H1 (cell line): ENCODE results near the gene TRAPPC5. TPM values are rescaled to one million over a fixed set of nuclear protein-coding genes. Genes with fewer than 3 reads are reported as not detected.

ENCODE experiments used
- CTCF ChIA-PET: fragments of 300-600 bp; sonication (Branson Sonifier 250); formaldehyde crosslinking; loops from one replicate; lab custom pipeline; 2021; ENCODE audit not compliant: partially characterized antibody; lab: Charles Lee
- POLR2A ChIA-PET: fragments of 300-600 bp; sonication (Branson Sonifier 250); formaldehyde crosslinking; loops from one replicate; lab custom pipeline; 2021; ENCODE audit warnings: inconsistent platforms; ENCODE audit not compliant: partially characterized antibody; lab: Charles Lee
- DNase-seq, 2 experiments: peaks; one replicate each; pipeline versions ENCODE4 v3.0.0 to v3.0.0-alpha.2; 2010 to 2022; ENCODE audit warnings: low spot score in 2 of 2, low read depth in 1 of 2, mixed read lengths in 1 of 2
- FAIRE-seq: peaks from 2 replicates; lab custom pipeline; 2011; peaks lifted over from hg19 to GRCh38; lab: Jason Lieb, UNC
- H2AFZ ChIP-seq: 2 replicates; pipeline ENCODE4 v1.8.1; 2012; ENCODE audit warnings: low read length, inconsistent platforms
- H2AK5ac ChIP-seq: 2 replicates; pipeline ENCODE4 v1.6.1; 2013; ENCODE audit warnings: low read depth, low read length
- H2BK120ac ChIP-seq: replicated peaks from 2 replicates; pipeline ENCODE3; 2013; ENCODE audit warnings: low read depth, low read length, inconsistent platforms
- H2BK12ac ChIP-seq: 2 replicates; pipeline ENCODE4 v1.6.1; 2013; ENCODE audit warnings: low read depth, low read length
- H2BK15ac ChIP-seq: 2 replicates; pipeline ENCODE4 v1.6.1; 2013; ENCODE audit warnings: low read length
- H2BK20ac ChIP-seq: 2 replicates; pipeline ENCODE4 v1.6.1; 2013; ENCODE audit warnings: low read length
- H2BK5ac ChIP-seq: 2 replicates; pipeline ENCODE4 v1.6.1; 2013; ENCODE audit warnings: low read depth, low read length
- H3K14ac ChIP-seq: 2 replicates; pipeline ENCODE4 v1.6.1; 2013; ENCODE audit warnings: inconsistent platforms; ENCODE audit not compliant: insufficient read length
- H3K18ac ChIP-seq: 2 replicates; pipeline ENCODE4 v1.6.1; 2013; ENCODE audit warnings: low read length; ENCODE audit errors: extremely low read depth
- H3K23ac ChIP-seq: 2 replicates; pipeline ENCODE4 v1.6.1; 2013; ENCODE audit warnings: inconsistent platforms; ENCODE audit not compliant: insufficient read length
- H3K23me2 ChIP-seq: 2 replicates; pipeline ENCODE4 v1.6.1; 2013; ENCODE audit warnings: low read depth, low read length
- H3K27ac ChIP-seq: 2 replicates; pipeline ENCODE4 v1.6.1; 2011; ENCODE audit warnings: low read depth, low read length, inconsistent platforms
- H3K27me3 ChIP-seq, 4 experiments: replicated peaks in 1 of 4; 1 replicate in 1 of 4; 2 replicates in 3 of 4; pipeline versions ENCODE4 v1.6.1 to v1.8.1; 2011 to 2013; ENCODE audit warnings: low read length in 3 of 4, mild to moderate bottlenecking in 3 of 4, inconsistent platforms in 2 of 4, mixed read lengths in 2 of 4, moderate library complexity in 1 of 4; ENCODE audit not compliant: control insufficient read depth in 3 of 4, insufficient read depth in 3 of 4; ENCODE audit errors: extremely low read depth in 1 of 4
- H3K36me3 ChIP-seq, 4 experiments: 2 replicates each; pipeline versions ENCODE4 v1.6.1 to v1.8.1; 2011 to 2013; ENCODE audit warnings: mild to moderate bottlenecking in 4 of 4, low read length in 3 of 4, moderate library complexity in 2 of 4, control low read depth in 1 of 4, inconsistent platforms in 1 of 4; ENCODE audit not compliant: insufficient read depth in 4 of 4, control insufficient read depth in 2 of 4
- H3K4ac ChIP-seq: replicated peaks from 2 replicates; pipeline ENCODE3; 2013; ENCODE audit warnings: low read length, low read depth, mixed read lengths, inconsistent platforms; ENCODE audit not compliant: insufficient read length
- H3K4me1 ChIP-seq, 4 experiments: replicated peaks in 1 of 4; 1 replicate in 1 of 4; 2 replicates in 3 of 4; pipeline versions ENCODE4 v1.6.1 to v1.8.1; 2011 to 2013; ENCODE audit warnings: low read length in 3 of 4, inconsistent platforms in 2 of 4, mixed read lengths in 1 of 4; ENCODE audit not compliant: insufficient read depth in 4 of 4, control insufficient read depth in 3 of 4
- H3K4me2 ChIP-seq, 2 experiments: 2 replicates each; pipeline versions ENCODE4 v1.6.1 to v1.8.1; 2011 to 2013; ENCODE audit warnings: low read depth in 2 of 2, low read length in 2 of 2, control low read depth in 1 of 2, inconsistent platforms in 1 of 2, mild to moderate bottlenecking in 1 of 2; ENCODE audit not compliant: insufficient read depth in 1 of 2
- H3K4me3 ChIP-seq, 4 experiments: fragments of 200-600, 300-600 bp in 1 of 4; sonication (generic), shearing (Covaris generic), sonication (Bioruptor Twin) in 1 of 4; 2 replicates each; pipeline versions ENCODE4 v1.5.1 to v1.8.1; 2011 to 2016; ENCODE audit warnings: low read length in 4 of 4, low read depth in 3 of 4, control low read depth in 2 of 4, inconsistent platforms in 2 of 4, mild to moderate bottlenecking in 2 of 4, mixed read lengths in 1 of 4, moderate library complexity in 1 of 4; ENCODE audit not compliant: insufficient read depth in 2 of 4; ENCODE audit errors: extremely low read depth in 1 of 4
- H3K56ac ChIP-seq: replicated peaks from 2 replicates; pipeline ENCODE3; 2013; ENCODE audit warnings: low read depth, mild to moderate bottlenecking, mixed read lengths, low read length, inconsistent platforms; ENCODE audit not compliant: insufficient read length
- H3K79me1 ChIP-seq: 2 replicates; pipeline ENCODE4 v1.6.1; 2013; ENCODE audit warnings: low read depth, low read length, control low read depth
- H3K79me2 ChIP-seq, 2 experiments: 2 replicates each; pipeline versions ENCODE4 v1.6.1 to v1.8.1; 2012 to 2013; ENCODE audit warnings: low read length in 2 of 2, mild to moderate bottlenecking in 2 of 2, inconsistent platforms in 1 of 2; ENCODE audit not compliant: insufficient read depth in 2 of 2, control insufficient read depth in 1 of 2
- H3K9ac ChIP-seq, 4 experiments: replicated peaks in 1 of 4; 1 replicate in 1 of 4; 2 replicates in 3 of 4; pipeline versions ENCODE4 v1.6.1 to v1.8.1; 2011 to 2013; ENCODE audit warnings: low read depth in 3 of 4, low read length in 3 of 4, control low read depth in 2 of 4, mild to moderate bottlenecking in 2 of 4, moderate library complexity in 2 of 4, inconsistent platforms in 1 of 4; ENCODE audit errors: extremely low read depth in 1 of 4
- H3K9me3 ChIP-seq, 2 experiments: 2 replicates each; pipeline versions ENCODE4 v1.6.1 to v1.8.1; 2012 to 2013; ENCODE audit warnings: mild to moderate bottlenecking in 2 of 2, moderate library complexity in 2 of 2, control low read depth in 1 of 2, inconsistent platforms in 1 of 2, low read depth in 1 of 2, low read length in 1 of 2, mixed read lengths in 1 of 2; ENCODE audit not compliant: insufficient read depth in 2 of 2
- H4K20me1 ChIP-seq, 2 experiments: replicated peaks in 1 of 2; 2 replicates each; pipeline versions ENCODE3 to v1.8.1; 2011 to 2013; ENCODE audit warnings: inconsistent platforms in 2 of 2, low read length in 2 of 2, mild to moderate bottlenecking in 1 of 2; ENCODE audit not compliant: insufficient read depth in 2 of 2, control insufficient read depth in 1 of 2
- H4K5ac ChIP-seq: 2 replicates; pipeline ENCODE4 v1.6.1; 2013; ENCODE audit warnings: low read length, low read depth, mixed read lengths, inconsistent platforms; ENCODE audit not compliant: insufficient read length
- H4K8ac ChIP-seq: 2 replicates; pipeline ENCODE4 v1.8.0; 2013; ENCODE audit warnings: mild to moderate bottlenecking, moderate library complexity, low read length, inconsistent platforms; ENCODE audit not compliant: insufficient read depth; ENCODE audit errors: extremely low read depth
- H4K91ac ChIP-seq: replicated peaks from 2 replicates; pipeline ENCODE3; 2013; ENCODE audit warnings: low read length, mixed read lengths, inconsistent platforms; ENCODE audit not compliant: insufficient read length
- CBX5 ChIP-seq: fragments of 300-800, 300-1000 bp; sonication (generic); IDR thresholded peaks from 2 replicates; pipeline ENCODE4 v1.7.1; 2016; ENCODE audit warnings: antibody characterized with exemption, low read length, low read depth
- CREB1 ChIP-seq: IDR thresholded peaks from 2 replicates; pipeline ENCODE4 v1.6.1; 2012; ENCODE audit warnings: inconsistent platforms
- GTF2F1 ChIP-seq: IDR thresholded peaks from 2 replicates; pipeline ENCODE4 v1.6.1; 2012; ENCODE audit warnings: low read depth, low read length, improper control_type of control experiment, borderline replicate concordance
- KDM1A ChIP-seq: fragments of 200-600, 300-600 bp; sonication (generic); IDR thresholded peaks from 2 replicates; pipeline ENCODE4 v1.7.1; 2016; ENCODE audit warnings: mild to moderate bottlenecking, low read length, borderline replicate concordance
- POLR2A ChIP-seq, 2 experiments: IDR thresholded peaks; 1 replicate in 1 of 2; 2 replicates in 1 of 2; pipeline ENCODE4 v1.6.1; 2011; ENCODE audit warnings: low read depth in 2 of 2, low read length in 2 of 2, mild to moderate bottlenecking in 2 of 2; ENCODE audit errors: control extremely low read depth in 1 of 2
- SAP30 ChIP-seq: fragments of 300-600 bp; sonication (generic); IDR thresholded peaks from 2 replicates; pipeline ENCODE4 v1.7.1; 2012; ENCODE audit warnings: low read length, moderate library complexity, mild to moderate bottlenecking, inconsistent platforms; ENCODE audit not compliant: insufficient read depth, insufficient replicate concordance
- YY1 ChIP-seq: IDR thresholded peaks from 2 replicates; pipeline ENCODE4 v1.6.1; 2011; ENCODE audit warnings: low read depth, mild to moderate bottlenecking, low read length
- WGBS, 2 experiments: shearing (Covaris generic) in 1 of 2; methylation state at CpG; one replicate each; pipeline versions ENCODE4 v1.1.6 to v1.1.7; 2013 to 2015; ENCODE audit warnings: low lambda C conversion rate in 2 of 2, mixed read lengths in 2 of 2, inconsistent platforms in 1 of 2, low coverage in 1 of 2, missing lambda C conversion rate in 1 of 2; ENCODE audit not compliant: insufficient replicate concordance in 2 of 2, insufficient coverage in 1 of 2, insufficient read length in 1 of 2; ENCODE audit errors: extremely low coverage in 1 of 2, missing lambda C conversion rate in 1 of 2; 5-methylcytosine and 5-hydroxymethylcytosine counted together
- polyA plus RNA-seq, 7 experiments: library from polyadenylated mRNA; depleted of rRNA in 3 of 7; stranded (reverse) in 5 of 7; unstranded in 2 of 7; fragments of >200 nt in 5 of 7; fragments of 200-250 nt in 2 of 7; gene quantifications; 1 replicate in 5 of 7; 2 replicates in 1 of 7; 4 replicates in 1 of 7; pipeline versions ENCODE4 v1.2.1 to v1.2.3, GENCODE V29; 2011 to 2013; ENCODE audit warnings: missing spikeins in 2 of 7, mixed read lengths in 2 of 7
- total RNA-seq: library from RNA; stranded (reverse); fragmentation: NEBNext Ultra II Directional; extraction: Animal tissue kit (Norgen Biotek cat#: 25700); gene quantifications from 2 replicates; pipeline ENCODE4 v1.2.1, GENCODE V29; 2021

The TRAPPC5 gene
- total and polyA plus RNA-seq, 2 of the 8 experiments (the other 6 are each of a cell fraction or from before 2014, with no cell fraction given): 109 to 120 TPM

- H3K27ac ChIP-seq: no peak overlapping the region
- H3K79me2 ChIP-seq: no peaks in the 10 kb centered on the region
- H4K20me1 ChIP-seq: peaks cover 0 to 3% of the 10 kb centered on the region in 2 experiments
- no peak overlapping the region for H3K4me2 ChIP-seq
- FAIRE-seq (no peak), DNase-seq (no peak)
- no peak overlapping the region for H3K18ac ChIP-seq
- H2AK5ac ChIP-seq: no peak overlapping the region
- H2BK120ac ChIP-seq: no peak overlapping the region
- H3K14ac ChIP-seq: no peak overlapping the region
- H4K5ac ChIP-seq: no peak overlapping the region
- H3K27me3 ChIP-seq: peaks cover 27 to 42% (median 36%) of the 10 kb centered on the region in 4 experiments
- H3K4ac ChIP-seq: no peak overlapping the region
- H2BK5ac ChIP-seq: no peak overlapping the region
- no peak overlapping the region for H4K91ac ChIP-seq
- H4K8ac ChIP-seq: no peak overlapping the region
- H3K23ac ChIP-seq: no peak overlapping the region
- H3K56ac ChIP-seq: no peak overlapping the region
- H3K79me1 ChIP-seq: no peaks in the 10 kb centered on the region
- no peak for TF ChIP-seq SAP30
- no peak for TF ChIP-seq YY1
- TF ChIP-seq CREB1: no peak
- no peak for TF ChIP-seq KDM1A
- no peak for TF ChIP-seq CBX5
- no peak for TF ChIP-seq GTF2F1
- TF ChIP-seq POLR2A (IDR thresholded peaks at IDR 0.05; ENCODE audit: control extremely low read depth in 1 of 2, low read depth in 2 of 2, low read length in 2 of 2): no peak
- WGBS, 2 experiments: 75% methylated on average over 6 of the region's 6 CpGs; no CpG with 5 or more reads in 1 of the 2 experiments
- ChIA-PET CTCF (no interaction called here), POLR2A (no interaction called here)
- H3K36me3 ChIP-seq: no peaks in the 10 kb centered on the region
- no peak overlapping the region for H2BK20ac ChIP-seq
- H2BK15ac ChIP-seq: no peak overlapping the region
- peaks cover 8% of the 10 kb centered on the region; the same call in 1 of the 2 replicates for H3K23me2 ChIP-seq
- H3K9ac ChIP-seq: no peak overlapping the region
- no peaks in the 10 kb centered on the region for H3K9me3 ChIP-seq
- no peak overlapping the region for H3K4me3 ChIP-seq
- no peak overlapping the region for H2BK12ac ChIP-seq
- peaks cover 0 to 15% (median 9%) of the 10 kb centered on the region in 4 experiments; a peak in 6 of 7 replicates for H3K4me1 ChIP-seq
- H2AFZ ChIP-seq: no peak overlapping the region
These were observed 52.7 kb downstream of the TRAPPC5 start for GRCh38 chr19:7733376-7733775.
